Effector memory CD8-positive, alpha-beta T cell (primary cell): ENCODE measurements around the gene GCK.
"Not testable (repeated sequence)": the region's sequence is repeated elsewhere in the genome, so short reads cannot be mapped to it uniquely, and the experiment has no call there.

Experiments
- ATAC-seq: fragments of 150-1000 bp; cut with Tn5 transposase; replicated peaks from 2 replicates; pipeline ENCODE4 v1.10.0; 2021; ENCODE audit warnings: mild to moderate bottlenecking, moderate library complexity
- DNase-seq, 3 experiments: peaks; one replicate each; pipeline ENCODE4 v3.0.0; 2021
- H3K27ac Mint-ChIP-seq, 2 donors: one replicate each; pipeline ENCODE4 v1.8.0; 2022; ENCODE audit warnings: mild to moderate bottlenecking in 2 of 2, mixed read lengths in 2 of 2, moderate library complexity in 2 of 2
- H3K27me3 Mint-ChIP-seq, 2 donors: one replicate each; pipeline ENCODE4 v1.8.0; 2022; ENCODE audit warnings: mixed read lengths in 2 of 2
- H3K36me3 Mint-ChIP-seq: one replicate; pipeline ENCODE4 v1.8.0; 2022; ENCODE audit warnings: mild to moderate bottlenecking, moderate library complexity, mixed read lengths; ENCODE audit not compliant: insufficient read depth
- H3K4me1 Mint-ChIP-seq, 2 donors: one replicate each; pipeline ENCODE4 v1.8.0; 2022; ENCODE audit warnings: low read depth in 2 of 2, mixed read lengths in 2 of 2
- H3K4me3 Mint-ChIP-seq, 2 donors: one replicate each; pipeline ENCODE4 v1.8.0; 2022; ENCODE audit warnings: mild to moderate bottlenecking in 2 of 2, mixed read lengths in 2 of 2, moderate library complexity in 2 of 2
- H3K9me3 Mint-ChIP-seq, 2 donors: one replicate each; pipeline ENCODE4 v1.8.0; 2022; ENCODE audit warnings: mixed read lengths in 2 of 2

Gene GCK

DNA sequence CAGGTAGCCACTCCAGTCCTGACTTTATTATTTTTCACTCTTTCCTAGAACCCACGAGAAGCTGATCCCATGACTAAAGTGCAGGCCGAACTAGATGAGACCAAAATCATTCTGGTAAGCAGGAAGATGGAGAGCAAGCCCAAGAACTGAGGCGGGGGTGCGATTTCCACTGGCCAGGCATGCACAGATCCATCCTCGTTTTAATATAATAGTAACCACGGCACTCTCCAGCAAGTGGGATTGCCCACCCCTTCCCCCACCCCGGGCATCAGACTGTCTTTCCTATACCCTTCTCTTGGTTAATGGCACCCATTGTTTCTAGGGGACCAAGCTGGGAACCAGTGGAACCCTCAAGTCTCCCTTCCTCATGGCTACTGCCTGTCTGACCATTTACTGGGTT, 18.8 kb upstream of the GCK start:
- DNase-seq (no peak), ATAC-seq (no peak)
- Mint-ChIP-seq H3K4me1 (peaks cover 7 to 21% of the 10 kb centered on the region in 2 donors), H3K27me3 (no peaks in the 10 kb centered on the region), H3K36me3 (peaks cover 63% of the 10 kb centered on the region), H3K27ac (no peak overlapping the region), H3K9me3 (no peaks in the 10 kb centered on the region), H3K4me3 (no peak overlapping the region)

DNA sequence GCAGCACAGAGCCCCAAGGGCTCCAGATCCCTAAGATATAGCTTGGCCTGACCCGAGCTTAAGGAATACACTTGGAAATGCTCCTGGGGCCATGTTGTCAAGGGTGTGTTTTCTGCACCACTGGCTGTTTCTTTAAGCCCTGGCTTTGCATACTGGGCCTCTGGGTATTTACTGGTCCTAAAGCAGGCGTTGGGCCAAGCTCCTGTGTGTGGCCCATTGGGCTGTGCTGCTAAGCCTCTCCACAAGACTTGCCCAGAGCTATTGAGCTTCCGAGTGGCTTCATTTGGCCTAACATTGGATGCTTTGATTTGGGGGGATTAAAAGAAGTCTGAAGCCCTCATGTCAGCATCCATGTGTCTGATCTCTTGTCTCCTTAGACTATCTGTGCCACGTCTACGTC, 16.8 kb upstream of the GCK start:
- DNase-seq (no peak), ATAC-seq (no peak)
- H3K4me1 Mint-ChIP-seq, result peaks cover 17 to 34% of the 10 kb centered on the region in 2 donors
- no peak overlapping the region for H3K27ac Mint-ChIP-seq
- H3K4me3 Mint-ChIP-seq, result no peak overlapping the region
- no peaks in the 10 kb centered on the region for H3K27me3 Mint-ChIP-seq
- peaks cover 47% of the 10 kb centered on the region for H3K36me3 Mint-ChIP-seq
- no peaks in the 10 kb centered on the region for H3K9me3 Mint-ChIP-seq

DNA sequence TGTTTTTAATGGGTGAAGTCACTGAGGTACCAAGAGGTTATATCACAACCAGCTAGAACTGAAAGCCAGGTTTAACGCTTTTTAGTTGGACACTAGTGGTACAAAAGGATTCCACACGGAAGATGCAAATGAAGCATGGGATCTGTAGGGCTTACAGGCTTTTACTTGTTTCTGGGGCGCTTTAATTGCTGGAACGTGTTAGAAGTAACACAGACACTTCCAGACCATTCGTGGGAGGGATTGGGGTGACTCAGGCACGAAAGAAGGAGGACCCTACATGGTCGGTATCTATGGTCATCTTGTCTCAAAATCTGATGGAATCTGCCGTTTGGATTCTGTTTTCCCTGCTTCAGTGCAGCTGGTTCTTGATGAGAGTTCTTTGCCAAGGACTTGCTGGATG, 12.6 kb upstream of the GCK start:
- peak overlapping the region; percentile 84 to 85 for H3K4me3 Mint-ChIP-seq
- H3K27ac Mint-ChIP-seq, result peak overlapping the region in 1 of 2 donors; percentile 90
- no peak for ATAC-seq
- peaks cover 15% of the 10 kb centered on the region for H3K36me3 Mint-ChIP-seq
- peaks cover 17 to 34% of the 10 kb centered on the region in 2 donors for H3K4me1 Mint-ChIP-seq
- no peaks in the 10 kb centered on the region for H3K9me3 Mint-ChIP-seq
- DNase-seq, result no peak
- peaks cover 10 to 11% of the 10 kb centered on the region in 2 donors for H3K27me3 Mint-ChIP-seq

GRCh38 chr7:44200699-44201461, 11.6 kb upstream of the GCK start, which contains the start of gene YKT6:
YKT6 (plus strand) TSS chr7:44200978; CDS start chr7:44201136, 158 bp downstream.
- Mint-ChIP-seq H3K27ac (peak within 1 kb of the TSS; percentile 68 to 90), H3K36me3 (peaks cover 7% of the 10 kb centered on the region), H3K4me1 (peaks cover 15 to 34% of the 10 kb centered on the region in 2 donors), H3K9me3 (no peaks in the 10 kb centered on the region), H3K4me3 (peak within 1 kb of the TSS; percentile 84 to 85), H3K27me3 (peaks cover 10 to 11% of the 10 kb centered on the region in 2 donors)
- DNase-seq (peak; percentile 89 to 91 (median 90)), ATAC-seq (peak; percentile 99)

GRCh38 chr7:44200163-44200562, 10.9 kb upstream of the GCK start:
- Mint-ChIP-seq H3K4me3 (peak overlapping the region; percentile 46 to 85), H3K4me1 (peaks cover 15 to 29% of the 10 kb centered on the region in 2 donors), H3K27me3 (peaks cover 10 to 17% of the 10 kb centered on the region in 2 donors)
- not testable (repeated sequence) for H3K27ac Mint-ChIP-seq, H3K9me3 Mint-ChIP-seq, DNase-seq, ATAC-seq, H3K36me3 Mint-ChIP-seq

DNA sequence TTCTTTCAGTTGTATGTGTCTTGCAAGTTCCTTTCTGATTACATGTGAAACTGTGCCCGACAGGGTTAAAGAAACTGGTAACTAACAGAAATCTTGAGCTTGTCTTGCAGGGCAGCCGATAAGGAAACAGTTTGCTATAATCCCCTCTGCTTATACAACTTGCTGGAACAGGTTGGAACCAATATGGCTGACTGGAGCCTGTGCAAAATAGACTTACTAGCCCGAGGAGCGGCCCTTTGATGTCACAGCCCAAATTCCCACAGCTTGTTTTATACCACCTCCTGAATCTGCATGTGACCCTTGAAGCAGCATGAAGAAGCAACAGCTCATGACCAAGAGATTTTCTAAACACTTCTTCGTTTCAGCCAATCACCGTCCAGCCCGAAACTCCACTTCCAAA, 8.2 kb upstream of the GCK start:
- Mint-ChIP-seq H3K27ac (no peak overlapping the region), H3K4me1 (peaks cover 7 to 9% of the 10 kb centered on the region in 2 donors), H3K36me3 (peaks cover 3% of the 10 kb centered on the region), H3K27me3 (peaks cover 28 to 35% of the 10 kb centered on the region in 2 donors), H3K9me3 (no peaks in the 10 kb centered on the region), H3K4me3 (no peak overlapping the region)
- ATAC-seq (no peak), DNase-seq (no peak)

- peak in 1 of 3 experiments; percentile 14 for DNase-seq
- Mint-ChIP-seq H3K9me3 (no peaks in the 10 kb centered on the region), H3K27ac (no peak overlapping the region), H3K4me3 (no peak overlapping the region), H3K4me1 (peaks cover 1 to 2% of the 10 kb centered on the region in 2 donors), H3K27me3 (peaks cover 33 to 44% of the 10 kb centered on the region in 2 donors), H3K36me3 (peaks cover 3% of the 10 kb centered on the region)
- ATAC-seq, result no peak
Measured at GRCh38 chr7:44196450-44196872, 7.2 kb upstream of the GCK start.

DNA sequence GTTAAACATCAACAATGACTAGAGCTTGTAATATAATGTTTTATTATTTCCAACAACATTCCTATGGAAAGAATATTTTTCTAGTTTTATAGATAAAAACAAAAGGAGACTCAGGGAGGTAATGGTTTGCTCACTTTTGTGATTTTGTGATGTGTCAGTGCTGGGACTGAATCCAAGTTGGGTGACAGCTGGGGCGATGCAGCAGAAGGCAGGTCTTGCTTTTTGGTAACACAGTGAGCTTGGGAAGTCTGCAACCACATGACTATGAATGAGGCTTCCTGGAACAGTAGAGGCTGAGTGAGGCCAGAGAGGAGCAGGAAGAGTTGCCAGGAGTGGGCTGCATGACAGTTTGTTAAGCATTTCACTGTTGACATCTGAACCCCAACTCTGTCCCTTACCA, 6.7 kb upstream of the GCK start:
- H3K27me3 Mint-ChIP-seq, result peaks cover 38 to 50% of the 10 kb centered on the region in 2 donors
- ATAC-seq, result no peak

DNA sequence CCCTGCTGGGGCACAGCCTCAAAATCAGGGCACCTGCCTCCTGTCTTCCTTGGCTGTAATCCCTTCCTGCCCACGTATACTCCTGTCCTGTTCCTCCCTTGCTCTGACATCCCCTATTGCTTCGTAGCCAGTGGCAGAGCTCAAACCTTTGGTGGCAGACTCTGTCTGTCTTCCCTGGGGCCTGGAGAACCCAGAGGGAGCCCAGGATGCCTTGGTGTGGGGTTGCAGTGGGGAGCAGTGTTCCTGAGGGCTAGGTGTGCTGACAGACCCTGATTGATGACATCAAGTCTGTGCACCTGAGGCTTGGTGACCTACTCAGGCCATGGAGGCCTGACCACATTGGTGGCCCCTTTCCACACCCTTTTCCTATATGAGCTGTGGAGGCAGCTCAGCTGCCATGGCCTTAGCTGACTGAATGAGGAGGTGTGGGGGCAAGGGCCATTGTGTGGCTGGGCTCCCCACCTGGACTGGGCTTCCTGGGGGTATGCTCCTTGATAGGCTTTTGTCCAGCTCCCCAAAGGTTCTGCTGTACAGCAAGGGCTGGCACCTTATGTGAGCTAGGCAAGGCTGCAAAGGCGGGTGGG, 5.4 kb upstream of the GCK start:
- Mint-ChIP-seq H3K9me3 (no peaks in the 10 kb centered on the region), H3K27me3 (peaks cover 41 to 61% of the 10 kb centered on the region in 2 donors), H3K36me3 (peaks cover 3% of the 10 kb centered on the region), H3K4me3 (no peak overlapping the region), H3K4me1 (no peaks in the 10 kb centered on the region), H3K27ac (no peak overlapping the region)
- DNase-seq, result no peak
- no peak for ATAC-seq

More for the DNA sequence above, 6.7 kb upstream of the GCK start:
- H3K27ac Mint-ChIP-seq, result no peak overlapping the region
- DNase-seq, result no peak
- H3K36me3 Mint-ChIP-seq, result peaks cover 3% of the 10 kb centered on the region
- no peaks in the 10 kb centered on the region for H3K9me3 Mint-ChIP-seq
- H3K4me1 Mint-ChIP-seq, result no peaks in the 10 kb centered on the region
- no peak overlapping the region for H3K4me3 Mint-ChIP-seq

- ATAC-seq (no peak), DNase-seq (no peak)
- Mint-ChIP-seq H3K9me3 (no peaks in the 10 kb centered on the region), H3K36me3 (peaks cover 4% of the 10 kb centered on the region), H3K27me3 (peaks cover 41 to 61% of the 10 kb centered on the region in 2 donors), H3K4me3 (no peak overlapping the region), H3K4me1 (no peaks in the 10 kb centered on the region), H3K27ac (no peak overlapping the region)
Measured at GRCh38 chr7:44194069-44194468, 4.8 kb upstream of the GCK start.

DNA sequence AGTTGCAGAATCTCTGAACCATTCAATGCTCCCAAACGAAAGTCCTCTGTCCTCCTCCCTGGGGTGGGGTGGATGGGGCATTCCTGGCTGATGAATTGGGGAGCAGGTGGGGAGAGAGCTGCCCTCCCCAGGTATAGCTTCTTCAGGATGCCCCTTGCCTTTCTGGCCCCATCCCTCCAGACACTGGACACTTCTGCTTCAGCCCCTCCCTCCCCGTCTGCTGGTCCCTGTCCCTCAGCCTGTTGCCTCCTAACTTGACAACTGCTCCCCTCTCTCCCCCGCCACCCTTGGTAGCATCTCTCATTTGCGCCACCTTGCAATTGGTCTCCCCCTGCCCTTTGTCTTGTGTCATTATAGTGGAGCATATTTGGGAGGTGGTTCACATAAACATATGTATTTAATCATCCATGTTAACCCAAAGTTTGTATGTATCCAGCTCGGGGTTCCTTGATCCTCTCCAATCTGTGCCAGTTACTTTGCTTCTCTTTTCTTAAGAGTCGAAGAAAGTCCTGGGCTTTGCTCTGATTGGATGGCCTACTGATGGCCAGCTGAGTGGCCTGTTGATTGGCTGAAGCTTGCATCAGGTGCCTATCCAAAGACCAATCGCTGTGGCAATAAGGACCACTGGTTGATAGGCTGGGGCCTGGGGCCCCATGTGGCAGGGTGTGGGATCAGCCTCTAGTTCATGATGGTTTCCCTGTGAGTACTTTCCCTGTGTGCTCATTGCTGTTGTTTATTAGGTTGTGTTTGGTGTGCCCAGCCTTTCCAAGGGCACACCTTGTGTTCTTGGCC, 4.0 kb upstream of the GCK start:
- H3K36me3 Mint-ChIP-seq, result peaks cover 6% of the 10 kb centered on the region
- no peak for DNase-seq
- H3K9me3 Mint-ChIP-seq, result no peaks in the 10 kb centered on the region
- no peaks in the 10 kb centered on the region for H3K4me1 Mint-ChIP-seq
- ATAC-seq, result no peak
- H3K27ac Mint-ChIP-seq, result no peak overlapping the region
- peaks cover 41 to 66% of the 10 kb centered on the region in 2 donors for H3K27me3 Mint-ChIP-seq
- H3K4me3 Mint-ChIP-seq, result no peak overlapping the region

GRCh38 chr7:44191171-44191570, 1.9 kb upstream of the GCK start:
- no peaks in the 10 kb centered on the region for H3K4me1 Mint-ChIP-seq
- H3K36me3 Mint-ChIP-seq, result peaks cover 6% of the 10 kb centered on the region
- ATAC-seq, result no peak
- peaks cover 31 to 58% of the 10 kb centered on the region in 2 donors for H3K27me3 Mint-ChIP-seq
- no peak overlapping the region for H3K27ac Mint-ChIP-seq
- H3K4me3 Mint-ChIP-seq, result no peak overlapping the region
- H3K9me3 Mint-ChIP-seq, result no peaks in the 10 kb centered on the region
- DNase-seq, result no peak
